HL-60 (cell line): ENCODE results near the gene TAS2R60.

Source experiments
- CTCF ChIP-seq: IDR thresholded peaks from one replicate; pipeline ENCODE4 v1.5.1; 2011; ENCODE audit warnings: low read length, control low read depth, inconsistent platforms; ENCODE audit not compliant: insufficient read depth
- SPI1 ChIP-seq: IDR thresholded peaks from 2 replicates; pipeline ENCODE4 v1.6.1; 2012; ENCODE audit warnings: low read depth, mild to moderate bottlenecking, borderline replicate concordance

- TF ChIP-seq CTCF (no peak), SPI1 (no peak)
Measured at GRCh38 chr7:143437578-143437977, 5.7 kb upstream of the TAS2R60 start.
